Erythroblast (primary cell): Measurements from ENCODE around the gene KMT5B.

Source experiments
- GATA1 ChIP-seq: IDR thresholded peaks from 2 replicates; pipeline ENCODE4 v1.6.1; 2011; ENCODE audit warnings: low read depth, mild to moderate bottlenecking, control low read depth, low read length, moderate library complexity
- POLR2A ChIP-seq: IDR thresholded peaks from 2 replicates; pipeline ENCODE4 v1.6.1; 2011; ENCODE audit warnings: mild to moderate bottlenecking, low read length

GRCh38 chr11:68141246-68142027 lies 71.7 kb downstream of the KMT5B start:
- TF ChIP-seq POLR2A (no peak), GATA1 (no peak)
